Chondrocyte (in vitro differentiated cells): ENCODE data around the gene TEDC2. TPM values are rescaled to one million over a fixed set of nuclear protein-coding genes. Genes with fewer than 3 reads are reported as not detected.
"Not testable (repeated sequence)": the region's sequence is repeated elsewhere in the genome, so short reads cannot be mapped to it uniquely, and the experiment has no call there.

ENCODE experiments used
- DNase-seq: peaks from one replicate; pipeline ENCODE4 v3.0.0; 2021; ENCODE audit warnings: mixed read lengths, low spot score
- H3K27ac Mint-ChIP-seq: one replicate; pipeline ENCODE4 v1.8.0; 2021; ENCODE audit warnings: mild to moderate bottlenecking, moderate library complexity, mixed read lengths; ENCODE audit not compliant: unreplicated experiment
- H3K27me3 Mint-ChIP-seq: 2 replicates; pipeline ENCODE4 v1.8.0; 2021; ENCODE audit warnings: low read depth, mixed read lengths
- H3K36me3 Mint-ChIP-seq: 2 replicates; pipeline ENCODE4 v1.8.0; 2021; ENCODE audit warnings: low read depth, mixed read lengths
- H3K4me1 Mint-ChIP-seq: 2 replicates; pipeline ENCODE4 v1.8.0; 2021; ENCODE audit warnings: low read depth, mild to moderate bottlenecking, mixed read lengths
- H3K4me3 Mint-ChIP-seq: one replicate; pipeline ENCODE4 v1.8.0; 2021; ENCODE audit warnings: mild to moderate bottlenecking, moderate library complexity, mixed read lengths; ENCODE audit not compliant: unreplicated experiment
- H3K9me3 Mint-ChIP-seq: 2 replicates; pipeline ENCODE4 v1.8.0; 2021; ENCODE audit warnings: low read depth, mixed read lengths
- total RNA-seq: library from RNA; stranded (reverse); gene quantifications from 3 replicates; pipeline ENCODE4 v1.2.1, GENCODE V29; 2021
- TF ChIP-seq, protein P1 (sequence below): fragments of 200-600 bp; sonication (generic); IDR thresholded peaks from 2 replicates; pipeline ENCODE4 v1.5.0; 2021; ENCODE audit warnings: antibody characterized with exemption, mild to moderate bottlenecking, moderate library complexity

The TEDC2 gene
- total RNA-seq, 1 donor from 2014 or later, result 3.9 TPM

DNA sequence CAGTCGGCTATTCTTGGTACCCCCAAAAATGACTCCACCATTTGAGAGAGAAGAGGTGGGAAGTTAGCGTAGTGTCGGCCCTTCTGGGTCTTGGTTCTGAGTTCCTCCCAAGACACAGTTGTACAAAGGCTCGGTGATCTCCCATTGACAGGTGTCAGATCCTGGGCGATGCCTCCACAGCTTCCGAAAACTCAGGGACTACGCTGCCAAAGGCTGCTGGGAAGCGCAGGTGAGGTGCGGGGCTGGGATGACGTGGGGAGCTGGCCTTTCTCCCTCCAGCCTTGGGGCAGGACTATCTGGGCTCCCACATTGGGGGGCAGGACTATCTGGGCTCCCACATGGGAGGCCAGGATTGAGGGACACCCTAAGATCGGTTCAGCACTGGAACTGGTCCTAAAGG, 20.3 kb upstream of the TEDC2 start:
- H3K36me3 Mint-ChIP-seq, result peaks cover 8% of the 10 kb centered on the region
- H3K4me1 Mint-ChIP-seq, result no peaks in the 10 kb centered on the region
- H3K4me3 Mint-ChIP-seq, result no peak overlapping the region
- no peaks in the 10 kb centered on the region for H3K9me3 Mint-ChIP-seq
- DNase-seq, result no peak
- H3K27me3 Mint-ChIP-seq, result no peaks in the 10 kb centered on the region
- TF ChIP-seq, protein P1, sequence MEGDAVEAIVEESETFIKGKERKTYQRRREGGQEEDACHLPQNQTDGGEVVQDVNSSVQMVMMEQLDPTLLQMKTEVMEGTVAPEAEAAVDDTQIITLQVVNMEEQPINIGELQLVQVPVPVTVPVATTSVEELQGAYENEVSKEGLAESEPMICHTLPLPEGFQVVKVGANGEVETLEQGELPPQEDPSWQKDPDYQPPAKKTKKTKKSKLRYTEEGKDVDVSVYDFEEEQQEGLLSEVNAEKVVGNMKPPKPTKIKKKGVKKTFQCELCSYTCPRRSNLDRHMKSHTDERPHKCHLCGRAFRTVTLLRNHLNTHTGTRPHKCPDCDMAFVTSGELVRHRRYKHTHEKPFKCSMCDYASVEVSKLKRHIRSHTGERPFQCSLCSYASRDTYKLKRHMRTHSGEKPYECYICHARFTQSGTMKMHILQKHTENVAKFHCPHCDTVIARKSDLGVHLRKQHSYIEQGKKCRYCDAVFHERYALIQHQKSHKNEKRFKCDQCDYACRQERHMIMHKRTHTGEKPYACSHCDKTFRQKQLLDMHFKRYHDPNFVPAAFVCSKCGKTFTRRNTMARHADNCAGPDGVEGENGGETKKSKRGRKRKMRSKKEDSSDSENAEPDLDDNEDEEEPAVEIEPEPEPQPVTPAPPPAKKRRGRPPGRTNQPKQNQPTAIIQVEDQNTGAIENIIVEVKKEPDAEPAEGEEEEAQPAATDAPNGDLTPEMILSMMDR, result no peak
- no peak overlapping the region for H3K27ac Mint-ChIP-seq

DNA sequence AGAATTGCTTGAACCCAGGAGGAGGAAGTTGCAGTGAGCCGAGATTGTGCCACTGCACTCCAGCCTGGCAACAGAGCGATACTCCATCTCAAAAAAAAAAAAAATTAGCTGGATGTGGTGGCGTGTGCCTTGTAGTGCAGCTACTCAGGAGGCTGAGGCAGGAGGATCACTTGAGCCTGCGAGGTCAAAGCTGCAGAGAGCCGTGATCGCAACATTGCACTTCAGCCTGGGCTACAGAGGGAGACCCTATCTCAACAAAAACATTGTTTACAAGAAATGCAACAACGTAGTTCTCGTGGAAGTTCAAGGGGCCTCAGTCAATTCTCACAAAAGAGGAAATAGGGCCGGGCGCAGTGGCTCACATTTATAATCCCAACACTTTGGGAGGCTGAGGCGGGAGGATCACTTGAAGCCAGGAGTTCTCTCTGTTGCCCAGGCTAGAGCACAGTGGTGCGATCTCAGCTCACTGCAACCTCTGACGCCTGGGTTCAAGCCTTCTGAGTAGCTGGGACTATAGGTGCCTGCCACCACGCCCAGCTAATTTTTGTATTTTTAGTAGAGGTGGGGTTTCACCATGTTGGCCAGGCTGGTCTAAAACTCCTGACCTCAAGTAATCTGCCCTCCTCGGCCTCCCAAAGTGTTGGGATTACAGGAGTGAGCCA, 18.6 kb upstream of the TEDC2 start:
- not testable (repeated sequence) for H3K27ac Mint-ChIP-seq, DNase-seq, H3K4me1 Mint-ChIP-seq, H3K4me3 Mint-ChIP-seq, H3K27me3 Mint-ChIP-seq, H3K9me3 Mint-ChIP-seq
- H3K36me3 Mint-ChIP-seq, result peaks cover 14% of the 10 kb centered on the region

DNA sequence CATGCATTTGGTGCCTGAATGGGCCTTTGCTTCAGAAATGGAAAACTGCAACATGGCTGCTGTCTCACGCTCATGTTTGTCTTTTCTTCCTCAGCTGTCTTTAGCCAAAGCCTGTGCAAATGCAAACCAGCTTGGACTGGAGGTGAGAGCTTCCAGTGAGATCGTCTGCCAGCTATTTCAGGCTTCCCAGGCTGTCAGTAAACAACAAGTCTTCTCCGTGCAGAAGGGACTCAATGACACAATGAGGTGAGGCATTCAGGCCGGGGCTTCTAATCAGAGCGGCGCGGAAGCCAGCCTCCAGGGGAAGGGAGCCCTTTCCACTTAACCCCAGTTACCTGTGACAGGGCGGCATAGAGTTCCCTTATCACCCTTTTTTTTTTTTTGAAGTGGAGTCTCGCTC, 16.4 kb upstream of the TEDC2 start:
- H3K9me3 Mint-ChIP-seq, result no peaks in the 10 kb centered on the region
- H3K27ac Mint-ChIP-seq, result no peak overlapping the region
- TF ChIP-seq, protein P1, result no peak
- H3K27me3 Mint-ChIP-seq, result no peaks in the 10 kb centered on the region
- no peak overlapping the region for H3K4me3 Mint-ChIP-seq
- H3K4me1 Mint-ChIP-seq, result no peaks in the 10 kb centered on the region
- DNase-seq, result no peak
- H3K36me3 Mint-ChIP-seq, result peaks cover 19% of the 10 kb centered on the region

DNA sequence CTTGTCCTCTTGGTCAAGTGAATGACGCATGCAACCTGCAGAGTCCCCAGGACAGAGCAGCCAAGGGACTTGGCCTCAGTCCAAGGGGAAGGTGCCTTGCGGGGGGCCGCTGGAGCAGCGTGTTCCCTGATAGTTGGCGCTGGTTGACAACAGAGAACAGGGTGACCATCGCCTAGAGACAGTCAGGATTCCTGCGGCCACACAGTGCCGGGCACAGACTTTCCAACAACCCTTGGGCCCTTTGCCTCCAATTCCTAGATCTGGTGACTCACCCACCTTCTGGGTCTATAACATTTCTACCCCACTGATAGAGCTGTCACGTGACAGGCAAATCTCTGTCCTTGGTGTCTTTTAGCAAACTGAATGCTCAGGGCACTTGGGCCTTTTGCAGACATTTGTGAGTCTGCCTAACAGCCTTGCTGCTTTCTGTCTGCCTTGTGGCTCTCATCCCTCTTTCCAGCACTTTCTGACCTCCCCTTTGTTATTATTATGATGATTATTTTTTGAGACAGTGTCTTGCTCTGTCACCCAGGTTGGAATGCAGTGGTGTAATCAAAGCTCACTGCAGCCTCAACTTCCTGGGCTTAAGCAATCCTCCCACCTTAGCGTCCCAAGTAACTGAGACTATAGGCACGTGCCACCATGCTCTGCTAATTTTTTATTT, 11.9 kb upstream of the TEDC2 start:
- Mint-ChIP-seq H3K36me3 (peaks cover 16% of the 10 kb centered on the region), H3K9me3 (no peaks in the 10 kb centered on the region), H3K27ac (no peak overlapping the region), H3K4me3 (no peak overlapping the region), H3K4me1 (no peaks in the 10 kb centered on the region), H3K27me3 (no peaks in the 10 kb centered on the region)
- DNase-seq, result peak; percentile 90
- TF ChIP-seq, protein P1, result no peak

DNA sequence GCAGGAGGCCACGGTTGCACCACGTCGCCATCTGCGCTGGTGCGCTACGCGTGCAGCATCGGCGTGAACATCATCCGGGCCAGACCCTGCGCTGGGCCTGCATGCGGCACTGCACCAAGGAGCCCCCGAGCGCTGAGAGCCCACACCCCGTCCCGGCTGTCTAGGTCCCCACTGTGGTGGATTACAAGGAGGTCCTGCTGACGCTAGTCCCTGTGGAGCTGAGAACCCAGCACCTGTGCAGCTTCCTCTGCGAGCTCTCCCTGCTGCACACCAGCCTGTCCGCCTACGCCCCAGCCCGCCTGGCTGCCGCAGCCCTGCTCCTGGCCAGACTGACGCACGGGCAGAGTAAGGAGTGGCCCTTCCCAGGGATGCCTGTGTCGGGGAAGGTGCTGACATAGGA, 10.8 kb upstream of the TEDC2 start:
- Mint-ChIP-seq H3K4me1 (no peaks in the 10 kb centered on the region), H3K9me3 (no peaks in the 10 kb centered on the region), H3K27me3 (no peaks in the 10 kb centered on the region), H3K4me3 (no peak overlapping the region), H3K36me3 (peaks cover 19% of the 10 kb centered on the region), H3K27ac (no peak overlapping the region)
- TF ChIP-seq, protein P1, result no peak
- DNase-seq, result peak; percentile 87

DNA sequence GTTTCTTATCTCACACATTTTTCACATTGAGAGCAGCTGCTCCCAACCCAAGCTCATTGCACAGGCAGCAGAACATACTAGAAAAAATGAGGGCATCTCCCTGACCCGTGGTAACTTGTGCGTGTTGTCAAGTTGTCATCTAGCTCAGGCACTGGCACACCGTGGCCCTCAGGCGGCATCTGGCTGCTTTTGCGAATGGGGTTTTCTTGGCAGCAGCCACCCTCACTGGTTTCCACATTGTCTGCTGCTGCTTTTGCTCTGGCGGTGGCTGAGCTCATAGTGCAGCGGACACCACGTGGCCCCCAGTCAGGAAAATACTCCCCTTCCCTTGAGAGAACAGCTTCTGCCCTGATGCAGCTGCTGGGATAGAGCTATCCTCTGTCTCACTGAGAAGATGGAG, 9.4 kb upstream of the TEDC2 start:
- no peaks in the 10 kb centered on the region for H3K27me3 Mint-ChIP-seq
- H3K27ac Mint-ChIP-seq, result no peak overlapping the region
- no peak overlapping the region for H3K4me3 Mint-ChIP-seq
- H3K36me3 Mint-ChIP-seq, result peaks cover 13% of the 10 kb centered on the region
- H3K9me3 Mint-ChIP-seq, result no peaks in the 10 kb centered on the region
- H3K4me1 Mint-ChIP-seq, result no peaks in the 10 kb centered on the region
- TF ChIP-seq, protein P1, result no peak
- no peak for DNase-seq
